GM19455 (cell line): ENCODE measurements around the gene TACR3.
"Not testable (repeated sequence)": the region's sequence is repeated elsewhere in the genome, so short reads cannot be mapped to it uniquely, and the experiment has no call there.

Experiments
- ATAC-seq: cut with Tn5 transposase; IDR thresholded peaks from one replicate; pipeline ENCODE4 v1.9.1; 2021; ENCODE audit not compliant: unreplicated experiment

The TACR3 gene, protein sequence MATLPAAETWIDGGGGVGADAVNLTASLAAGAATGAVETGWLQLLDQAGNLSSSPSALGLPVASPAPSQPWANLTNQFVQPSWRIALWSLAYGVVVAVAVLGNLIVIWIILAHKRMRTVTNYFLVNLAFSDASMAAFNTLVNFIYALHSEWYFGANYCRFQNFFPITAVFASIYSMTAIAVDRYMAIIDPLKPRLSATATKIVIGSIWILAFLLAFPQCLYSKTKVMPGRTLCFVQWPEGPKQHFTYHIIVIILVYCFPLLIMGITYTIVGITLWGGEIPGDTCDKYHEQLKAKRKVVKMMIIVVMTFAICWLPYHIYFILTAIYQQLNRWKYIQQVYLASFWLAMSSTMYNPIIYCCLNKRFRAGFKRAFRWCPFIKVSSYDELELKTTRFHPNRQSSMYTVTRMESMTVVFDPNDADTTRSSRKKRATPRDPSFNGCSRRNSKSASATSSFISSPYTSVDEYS

DNA sequence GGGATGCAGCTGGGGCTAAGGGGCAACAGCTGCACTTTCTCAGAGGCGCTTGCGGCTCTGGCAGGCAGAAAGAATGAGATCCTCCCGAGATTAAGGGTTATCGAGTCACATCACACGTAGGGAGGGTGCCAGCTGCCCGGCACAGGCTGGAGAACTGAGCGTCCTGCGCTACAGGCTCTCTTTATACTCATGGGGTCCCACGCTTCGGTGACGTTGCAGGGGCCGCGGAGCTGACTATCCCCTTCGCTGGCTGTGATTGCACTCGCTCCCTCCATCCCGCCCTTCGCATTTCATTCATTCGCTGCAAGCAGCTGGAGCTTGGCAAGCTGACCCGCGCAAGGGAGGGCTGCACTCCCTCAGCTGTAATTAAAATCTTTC is at the start of gene TACR3:
Gene TACR3, minus strand, starts transcription at position 156 of the 378 bp plus-strand sequence. CDS start 310 bp downstream, outside the sequence.
- ATAC-seq: no peak

DNA sequence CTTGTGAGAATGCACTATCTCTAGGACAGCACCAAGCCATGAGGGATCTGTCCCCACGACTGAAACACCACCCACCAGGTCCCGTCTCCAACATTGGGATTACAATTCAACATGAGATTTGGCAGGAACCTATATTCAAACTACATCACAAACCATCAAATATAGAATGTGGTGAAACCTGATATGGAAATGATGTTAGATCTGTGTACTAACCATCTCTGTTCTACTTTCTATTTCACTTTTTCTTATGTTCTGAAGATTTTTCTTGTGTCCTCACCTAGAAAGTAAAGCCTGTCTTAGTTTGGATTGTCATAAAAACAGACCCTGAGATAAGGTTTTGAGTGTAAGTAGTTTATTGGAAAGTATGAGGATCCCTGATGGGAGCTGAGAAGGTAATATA is 37.8 kb upstream of the TACR3 start:
- ATAC-seq: peak; percentile 58

DNA sequence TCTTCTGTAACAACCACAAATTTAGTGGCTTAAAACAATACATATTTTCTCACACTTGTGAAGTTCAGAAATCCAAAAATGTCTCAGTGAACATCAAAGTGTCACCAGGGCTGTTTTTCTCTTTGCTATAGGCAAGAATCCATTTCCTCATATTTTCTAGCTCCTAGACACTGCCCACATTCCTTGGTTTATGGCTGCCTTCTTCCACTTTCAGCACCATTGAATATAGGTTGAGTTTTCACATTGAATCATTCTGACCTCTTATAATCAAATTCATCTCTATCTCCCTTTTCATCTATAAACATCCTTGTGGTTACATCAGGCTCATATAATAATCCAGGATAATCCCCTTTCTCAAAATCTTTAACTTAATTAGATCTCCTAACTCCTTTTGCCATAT is 37.0 kb upstream of the TACR3 start:
- ATAC-seq: no peak

DNA sequence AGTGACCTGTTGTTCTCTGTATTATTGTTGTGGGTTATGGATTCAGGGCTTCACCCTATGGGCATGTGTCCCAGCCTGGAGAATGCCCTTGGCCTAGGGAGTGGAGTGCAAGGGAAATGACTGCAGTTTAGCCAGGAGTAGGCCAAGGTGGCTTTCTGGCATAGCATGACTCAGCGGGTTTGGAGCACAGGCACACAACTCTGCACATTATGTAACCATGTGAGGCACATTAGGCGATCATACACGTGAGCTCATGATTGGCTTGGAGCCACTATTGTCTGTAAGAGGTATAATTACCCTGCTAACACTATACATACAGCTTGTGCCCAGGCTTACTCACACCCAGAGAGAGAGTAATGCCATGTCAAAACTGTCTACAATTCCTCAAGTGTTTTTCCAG is 35.1 kb upstream of the TACR3 start:
- no peak for ATAC-seq

DNA sequence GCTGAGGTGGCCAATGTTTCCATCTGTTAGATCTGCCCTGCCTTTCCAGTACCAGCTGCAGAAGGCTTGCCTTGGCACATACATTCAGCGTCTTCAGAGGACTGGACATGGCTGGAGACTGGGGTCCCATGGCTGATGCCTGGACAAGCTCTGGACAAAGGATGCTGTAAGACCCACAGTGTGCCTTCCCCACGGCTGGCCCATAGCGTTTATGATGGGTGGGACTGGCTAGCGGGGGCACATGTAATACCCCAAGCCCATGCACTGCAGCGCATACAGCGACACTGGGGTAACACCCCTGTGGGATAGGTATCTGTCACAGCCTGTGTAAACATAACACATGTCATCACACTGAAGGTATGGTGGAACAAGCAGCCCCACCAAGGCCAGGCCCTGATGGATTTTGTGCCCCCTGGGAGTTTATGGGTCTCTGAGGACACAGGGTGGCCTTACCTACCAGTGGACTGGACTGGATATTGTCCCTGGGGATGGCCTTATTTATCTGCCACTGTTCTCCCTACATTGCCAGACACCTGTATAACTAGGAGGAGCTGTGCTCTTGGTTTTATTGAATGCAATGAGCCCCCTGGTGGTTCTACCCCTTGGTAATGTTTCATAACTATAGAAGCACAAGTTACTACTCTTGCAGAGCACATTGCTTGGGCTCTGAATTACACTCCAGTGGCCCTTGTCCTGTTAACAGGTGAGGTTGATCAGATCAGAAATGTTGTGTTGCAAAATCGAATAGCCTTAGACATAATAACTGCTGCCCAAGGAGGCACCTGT is 34.3 kb upstream of the TACR3 start:
- no peak for ATAC-seq

DNA sequence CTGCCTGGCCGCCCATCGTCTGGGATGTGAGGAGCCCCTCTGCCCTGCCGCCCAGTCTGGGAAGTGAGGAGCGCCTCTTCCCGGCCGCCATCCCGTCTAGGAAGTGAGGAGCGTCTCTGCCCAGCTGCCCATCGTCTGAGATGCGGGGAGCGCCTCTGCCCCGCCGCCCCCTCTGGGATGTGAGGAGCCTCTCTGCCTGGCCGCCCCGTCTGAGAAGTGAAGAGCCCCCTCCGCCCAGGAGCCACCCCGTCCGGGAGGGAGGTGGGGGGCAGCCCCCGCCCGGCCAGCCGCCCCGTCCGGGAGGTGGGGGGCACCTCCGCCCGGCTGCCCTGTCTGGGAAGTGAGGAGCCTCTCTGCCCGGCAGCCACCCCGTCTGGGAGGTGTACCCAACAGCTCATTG is 3.4 kb upstream of the TACR3 start:
- ATAC-seq: not testable (repeated sequence)

DNA sequence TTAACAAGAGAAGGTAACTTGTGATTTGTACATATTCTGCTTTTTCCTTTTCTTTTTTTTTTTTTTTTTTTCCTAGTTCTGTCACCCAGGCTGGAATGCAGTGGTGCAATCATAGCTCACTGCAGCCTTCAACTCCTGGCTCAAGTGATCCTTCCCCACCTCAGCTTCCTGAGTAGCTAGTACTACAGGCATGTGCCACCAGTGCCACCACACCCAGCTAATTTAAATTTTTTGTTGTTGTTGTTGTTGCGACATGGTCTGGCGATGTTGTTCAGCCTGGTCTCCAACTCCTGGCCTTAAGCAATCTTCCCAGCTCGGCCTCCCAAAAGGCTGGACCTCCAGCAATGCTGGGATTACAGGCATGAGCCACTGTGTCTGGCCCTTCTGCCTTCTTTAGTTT is 1.5 kb upstream of the TACR3 start:
- no peak for ATAC-seq

DNA sequence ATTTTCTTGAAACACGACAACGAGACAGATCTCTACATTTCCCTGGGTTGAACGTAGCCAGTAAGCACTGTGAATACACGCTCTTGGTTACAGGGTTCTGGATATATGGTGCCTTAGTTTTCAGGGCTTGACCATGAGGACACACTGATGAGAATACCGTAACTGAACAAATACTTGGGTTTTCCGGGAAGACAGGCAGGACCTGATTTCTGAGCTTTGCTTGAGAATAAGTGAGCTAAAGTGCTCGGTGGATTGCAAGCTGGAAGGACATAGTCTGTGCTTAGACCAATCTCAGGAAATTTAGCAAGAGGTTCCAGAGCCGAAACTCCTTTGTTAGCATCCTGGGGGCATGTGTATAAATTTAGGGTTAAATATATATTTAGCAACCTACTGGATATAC is 876 bp upstream of the TACR3 start:
- ATAC-seq: no peak

DNA sequence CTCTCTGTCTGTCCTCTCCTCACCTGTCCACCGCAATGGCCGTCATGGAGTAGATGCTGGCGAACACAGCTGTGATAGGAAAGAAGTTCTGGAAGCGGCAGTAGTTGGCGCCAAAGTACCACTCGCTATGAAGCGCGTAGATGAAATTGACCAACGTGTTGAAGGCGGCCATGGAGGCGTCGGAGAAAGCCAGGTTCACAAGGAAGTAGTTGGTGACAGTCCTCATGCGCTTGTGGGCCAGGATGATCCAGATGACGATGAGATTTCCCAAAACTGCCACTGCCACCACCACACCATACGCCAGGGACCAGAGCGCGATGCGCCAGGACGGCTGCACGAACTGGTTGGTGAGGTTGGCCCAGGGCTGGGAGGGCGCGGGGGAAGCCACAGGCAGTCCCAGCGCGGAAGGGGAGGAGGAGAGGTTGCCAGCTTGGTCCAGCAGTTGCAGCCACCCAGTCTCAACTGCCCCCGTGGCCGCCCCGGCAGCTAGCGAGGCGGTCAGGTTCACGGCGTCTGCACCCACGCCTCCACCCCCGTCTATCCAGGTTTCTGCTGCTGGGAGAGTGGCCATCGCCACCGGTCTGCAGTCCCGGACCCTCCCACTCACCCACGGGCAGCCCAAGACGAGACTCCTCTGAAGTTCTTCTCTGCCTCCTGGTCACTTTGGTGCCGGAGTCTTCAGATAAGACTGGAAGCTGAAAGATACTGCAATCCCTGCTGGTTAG is 518 bp downstream of the TACR3 start:
- no peak for ATAC-seq

DNA sequence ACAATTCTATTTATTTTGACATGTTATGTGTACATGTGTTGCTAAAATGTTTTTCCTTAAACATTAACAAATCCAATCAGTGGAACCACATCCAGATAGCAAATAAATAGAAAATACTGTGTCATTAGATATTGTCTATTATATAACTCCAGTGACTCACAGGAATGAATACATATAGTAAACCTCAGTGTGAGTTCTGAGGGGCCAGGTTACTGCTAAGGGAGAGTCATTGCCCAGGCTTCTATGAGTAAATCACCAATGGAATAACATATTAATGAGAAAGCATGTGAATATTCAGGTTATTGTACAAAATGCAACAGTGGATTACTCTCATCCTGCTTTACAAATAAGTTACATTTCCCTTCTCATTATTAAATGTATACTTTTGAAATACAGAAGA is 27.2 kb downstream of the TACR3 start:
- no peak for ATAC-seq

DNA sequence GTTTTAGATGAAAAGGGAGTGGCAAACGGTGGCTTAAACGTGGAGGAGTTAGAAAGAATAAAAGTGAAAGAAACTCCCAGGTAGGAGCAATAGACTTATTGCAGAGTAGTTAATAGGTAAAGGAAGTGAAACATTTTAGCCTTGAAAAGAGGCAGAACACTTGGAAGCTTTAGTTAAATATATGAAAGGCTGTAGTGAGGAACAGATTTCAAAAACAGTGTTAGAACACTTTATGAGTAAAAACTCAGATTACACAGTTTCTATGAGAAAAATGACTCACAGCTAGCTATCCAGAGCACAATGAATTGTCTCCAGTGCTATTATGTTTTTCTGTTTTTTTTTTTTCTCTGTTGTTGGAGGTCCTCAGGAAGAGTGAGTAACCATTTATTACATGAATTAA is 45.8 kb downstream of the TACR3 start:
- no peak for ATAC-seq

DNA sequence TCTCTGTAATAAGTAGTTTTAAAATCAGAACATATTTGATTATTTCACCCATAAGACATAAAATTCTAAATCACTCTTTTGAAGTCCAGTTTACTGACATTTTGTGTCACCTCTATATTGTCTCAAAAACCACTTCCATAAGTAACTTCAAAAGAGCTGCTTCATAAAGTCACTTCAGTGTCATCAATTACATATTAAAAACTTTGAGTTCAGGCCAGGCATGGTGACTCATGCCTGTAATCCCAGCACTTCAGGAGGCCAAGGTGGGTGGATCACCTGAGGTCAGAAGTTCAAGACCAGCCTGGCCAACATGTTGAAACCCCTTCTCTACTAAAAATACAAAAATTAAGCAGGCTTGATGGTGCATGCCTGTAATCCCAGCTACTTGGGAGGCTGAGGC is 53.0 kb downstream of the TACR3 start:
- ATAC-seq: not testable (repeated sequence)

DNA sequence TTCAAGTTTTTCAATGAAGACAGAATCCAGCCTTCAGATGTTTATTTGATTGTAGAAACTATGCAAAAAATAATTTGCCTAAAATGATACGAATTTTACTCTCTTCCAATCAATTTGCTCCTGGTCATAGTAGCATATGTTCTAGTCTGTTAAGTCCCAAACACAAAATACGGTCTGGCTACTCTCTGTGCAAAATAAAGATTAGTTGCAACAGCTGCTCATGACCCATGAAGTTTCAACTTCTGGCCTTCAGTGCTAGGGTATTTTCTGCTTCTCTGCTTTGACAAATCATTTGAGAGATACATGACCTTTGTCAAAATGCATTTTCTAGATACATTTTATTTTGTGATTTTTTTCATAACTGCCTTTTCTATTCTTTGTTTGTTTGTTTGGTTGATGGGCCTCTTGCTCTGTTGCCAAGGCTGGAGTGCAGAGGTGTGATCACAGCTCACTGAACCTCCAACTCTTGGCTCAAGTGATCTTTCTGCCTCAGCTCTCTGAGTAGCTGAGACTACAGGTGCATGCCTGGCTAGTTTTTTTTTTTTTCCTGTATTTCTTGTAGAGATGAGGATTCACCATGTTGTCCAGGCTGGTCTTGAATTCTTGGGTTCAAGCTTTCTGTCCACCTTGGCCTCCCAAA is 55.2 kb downstream of the TACR3 start:
- no peak for ATAC-seq

DNA sequence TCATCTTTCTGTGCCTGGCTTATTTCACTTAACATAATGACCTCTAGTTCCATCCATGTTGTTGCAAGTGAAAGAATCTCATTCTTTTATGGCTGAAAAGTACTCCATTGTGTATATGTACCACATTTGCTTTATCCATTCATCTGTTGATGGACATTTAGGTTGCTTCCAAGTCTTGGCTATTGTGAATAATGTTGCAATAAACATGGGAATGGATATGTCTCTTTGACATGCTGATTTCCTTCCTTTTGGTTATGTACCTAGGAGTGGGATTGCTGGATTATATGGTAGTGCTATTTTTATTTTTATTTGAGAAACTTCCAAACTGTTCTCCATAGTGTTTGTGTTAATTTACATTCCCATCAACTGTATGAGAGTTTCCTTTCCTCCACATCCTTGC is 71.2 kb downstream of the TACR3 start:
- no peak for ATAC-seq

DNA sequence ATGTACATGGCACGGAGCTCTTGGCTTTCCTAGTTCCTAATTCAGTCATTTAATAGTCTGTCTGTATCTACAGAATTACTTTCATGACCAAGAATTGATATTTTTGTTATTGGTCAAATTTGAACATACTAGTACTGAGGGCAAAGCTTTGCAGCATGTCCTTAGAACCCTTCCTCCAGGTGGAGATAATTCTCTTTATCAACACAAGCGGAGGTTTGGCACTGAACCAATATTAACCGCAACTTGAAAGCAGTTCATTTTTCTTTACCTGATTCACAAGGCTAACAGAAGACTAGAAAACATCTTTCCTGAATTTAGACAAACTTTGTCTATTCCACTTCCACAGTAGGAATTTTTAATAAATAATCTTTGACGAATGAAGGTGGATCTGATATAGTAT is 73.8 kb downstream of the TACR3 start:
- no peak for ATAC-seq

DNA sequence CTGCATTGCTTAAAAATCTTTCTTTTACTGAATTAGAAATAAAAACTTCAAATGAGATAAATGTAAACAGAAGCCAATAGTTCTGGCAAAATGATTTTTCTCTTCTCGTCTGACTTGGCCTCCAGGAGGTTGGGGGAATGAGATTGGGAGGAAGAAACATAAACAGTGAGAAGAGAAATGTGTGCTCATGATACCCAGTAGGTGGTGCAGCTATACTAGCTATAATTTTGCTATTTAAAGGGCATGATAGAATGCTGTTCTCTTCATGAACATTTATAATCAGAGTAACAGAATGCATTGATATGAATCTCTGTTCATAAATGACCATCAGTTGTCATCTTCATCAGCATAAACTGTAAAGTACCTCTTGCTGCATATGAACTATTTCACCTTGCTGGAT is 85.5 kb downstream of the TACR3 start:
- ATAC-seq: no peak

DNA sequence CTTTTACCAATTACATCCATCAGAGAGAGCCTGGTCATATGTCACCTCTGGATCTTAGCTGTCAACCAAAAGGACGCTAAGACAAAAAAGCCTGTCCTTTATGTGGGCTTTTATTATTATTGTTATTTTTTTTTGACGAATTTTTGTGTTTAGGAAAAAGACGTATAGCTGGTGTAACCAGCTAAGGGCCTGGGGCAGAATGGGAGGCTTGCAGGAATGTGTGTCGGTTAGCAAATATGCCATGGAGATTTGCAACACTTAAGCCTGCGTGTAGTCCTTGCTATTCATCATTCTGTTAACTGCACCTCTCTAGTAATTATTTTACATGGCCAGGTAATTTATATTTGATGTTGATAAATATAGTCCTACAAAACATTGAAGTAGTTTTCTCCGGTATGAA is 93.5 kb downstream of the TACR3 start:
- no peak for ATAC-seq

DNA sequence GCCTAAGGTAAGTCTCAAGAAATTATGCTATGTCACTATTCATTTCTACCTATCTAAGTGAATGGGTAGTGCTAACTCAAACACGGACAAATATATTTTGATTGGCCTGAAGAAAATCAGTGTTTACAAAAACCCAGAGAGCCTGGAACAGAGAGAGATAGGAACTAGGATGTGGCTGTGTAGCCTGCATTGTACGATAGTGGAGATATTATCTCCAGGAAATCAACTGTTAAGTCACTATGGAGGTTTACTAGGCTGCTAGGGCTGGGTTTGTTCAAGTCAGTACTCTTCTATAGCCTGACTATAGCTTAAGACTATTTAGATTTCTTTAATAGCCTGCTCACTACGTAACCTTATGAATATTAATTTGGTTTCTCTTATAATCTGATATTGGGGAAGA is 127.9 kb downstream of the TACR3 start:
- no peak for ATAC-seq

DNA sequence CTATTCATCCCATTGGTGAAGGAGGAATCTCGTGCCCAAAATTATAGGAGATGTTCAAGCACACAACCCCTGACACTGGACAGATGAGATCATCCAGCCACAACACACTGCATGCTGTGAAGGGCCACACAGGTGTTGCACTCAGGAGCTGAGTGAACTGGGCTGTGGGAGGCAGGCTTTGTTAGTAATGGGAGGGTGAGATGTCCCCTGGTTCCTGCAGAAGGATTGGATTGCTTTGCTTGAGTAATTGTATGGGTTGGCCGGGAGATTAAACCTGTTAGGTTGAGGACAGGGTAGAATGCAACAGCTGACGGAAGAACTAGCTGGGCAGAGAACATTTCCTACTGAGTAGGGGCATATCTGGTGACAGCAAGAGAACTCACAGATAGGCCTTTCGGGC is 152.2 kb downstream of the TACR3 start:
- ATAC-seq: no peak

DNA sequence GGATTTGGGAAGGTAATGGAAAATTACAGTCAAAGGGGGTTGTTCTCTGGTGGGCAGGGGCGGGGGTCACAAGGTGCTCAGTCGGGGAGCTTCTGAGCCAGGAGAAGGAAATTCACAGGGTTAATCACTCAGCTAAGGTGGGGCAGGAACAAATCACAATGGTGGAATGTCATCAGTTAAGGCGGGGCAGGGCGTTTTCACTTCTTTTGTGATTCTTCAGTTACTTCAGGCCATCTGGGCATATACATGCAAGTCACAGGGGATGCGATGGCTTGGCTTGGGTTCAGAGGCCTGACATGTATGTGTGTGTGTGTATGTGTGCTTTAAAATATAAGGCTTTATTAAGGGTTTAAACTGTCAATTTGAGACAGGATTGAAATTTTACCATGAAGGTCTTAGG is 160.6 kb downstream of the TACR3 start:
- ATAC-seq: not testable (repeated sequence)
